Stimulated activated CD8-positive, alpha-beta memory T cell treated with anti-CD3 and anti-CD28 coated beads, Interleukin-15, amount 100 ng/mL, for 48 hours (primary cell): Measurements from ENCODE around the gene PLEKHG2.
A peak's percentile ranks its signal among the peaks of the same experiment; 100 is the strongest.

Experiments used
- DNase-seq, 2 donors: peaks; one replicate each; pipeline ENCODE4 v3.0.0-alpha.2; 2020; ENCODE audit warnings: low read depth in 2 of 2

PLEKHG2 gene

DNA sequence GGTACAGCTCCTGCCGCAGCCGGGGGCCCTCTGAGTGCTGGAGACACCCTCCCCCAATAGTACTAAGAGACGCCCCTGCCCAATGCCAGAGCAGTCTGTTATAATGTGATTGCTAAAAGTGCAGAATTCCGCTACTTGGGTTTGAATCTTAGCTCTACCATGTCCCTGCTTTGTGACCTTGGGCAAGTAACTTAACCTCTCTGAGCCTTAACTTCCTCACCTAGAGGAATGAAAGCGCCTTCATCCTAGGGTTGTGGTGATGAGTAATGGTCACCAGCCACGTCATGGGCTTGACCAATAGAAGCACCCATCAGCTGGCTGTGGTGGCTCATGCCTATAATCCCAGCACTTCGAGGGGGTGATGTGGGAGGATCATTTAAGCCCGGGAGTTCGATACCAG, 6.5 kb downstream of the PLEKHG2 start:
- DNase-seq: no peak

DNA sequence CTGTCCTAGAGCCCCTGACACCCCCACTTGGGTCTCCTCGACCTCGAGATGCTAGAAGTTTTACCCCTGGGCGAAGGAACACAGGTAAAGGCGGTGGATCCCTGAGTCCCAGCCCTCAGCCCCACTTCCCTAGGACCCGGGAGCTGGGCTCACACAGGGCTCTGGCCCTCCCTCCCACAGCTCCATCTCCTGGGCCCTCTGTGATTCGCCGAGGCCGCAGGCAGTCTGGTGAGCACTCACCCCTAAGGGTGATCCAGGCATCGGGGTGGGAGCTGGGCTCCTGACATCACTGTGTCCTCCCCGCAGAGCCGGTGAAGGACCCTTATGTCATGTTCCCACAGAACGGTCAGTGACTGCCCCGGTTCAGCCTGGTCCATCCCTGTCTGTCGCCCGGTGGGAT, 8.3 kb downstream of the PLEKHG2 start:
- DNase-seq: no peak

- DNase-seq: no peak
Measured at GRCh38 chr19:39422020-39422419, 9.6 kb downstream of the PLEKHG2 start.

DNA sequence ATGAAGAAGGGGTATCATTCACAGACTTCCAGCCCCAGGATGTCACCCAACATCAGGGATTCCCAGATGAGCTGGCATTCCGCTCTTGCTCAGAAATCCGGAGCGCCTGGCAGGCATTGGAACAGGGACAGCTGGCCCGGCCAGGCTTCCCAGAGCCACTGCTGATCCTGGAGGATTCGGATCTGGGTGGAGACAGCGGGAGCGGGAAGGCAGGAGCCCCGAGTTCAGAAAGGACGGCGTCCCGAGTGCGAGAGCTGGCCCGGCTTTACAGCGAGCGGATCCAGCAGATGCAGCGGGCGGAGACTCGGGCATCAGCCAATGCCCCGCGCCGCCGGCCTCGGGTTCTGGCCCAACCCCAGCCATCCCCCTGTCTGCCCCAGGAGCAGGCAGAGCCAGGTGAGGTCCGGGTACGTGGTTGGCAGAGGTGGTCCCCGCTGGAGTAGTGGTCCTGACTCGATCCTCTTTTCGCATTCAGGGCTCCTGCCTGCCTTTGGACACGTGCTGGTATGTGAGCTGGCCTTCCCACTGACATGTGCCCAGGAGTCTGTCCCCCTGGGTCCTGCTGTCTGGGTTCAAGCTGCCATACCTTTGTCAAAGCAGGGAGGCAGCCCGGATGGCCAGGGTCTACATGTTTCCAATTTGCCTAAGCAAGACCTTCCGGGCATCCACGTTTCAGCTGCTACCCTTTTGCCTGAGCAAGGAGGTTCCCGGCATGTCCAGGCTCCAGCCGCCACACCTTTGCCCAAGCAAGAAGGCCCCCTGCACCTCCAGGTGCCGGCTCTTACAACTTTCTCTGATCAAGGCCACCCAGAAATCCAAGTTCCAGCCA, 11.0 kb downstream of the PLEKHG2 start:
- DNase-seq: no peak

- DNase-seq: no peak
Measured at GRCh38 chr19:39424934-39425333, 12.5 kb downstream of the PLEKHG2 start.

- no peak for DNase-seq
Measured at GRCh38 chr19:39425744-39426143, 13.3 kb downstream of the PLEKHG2 start.

DNA sequence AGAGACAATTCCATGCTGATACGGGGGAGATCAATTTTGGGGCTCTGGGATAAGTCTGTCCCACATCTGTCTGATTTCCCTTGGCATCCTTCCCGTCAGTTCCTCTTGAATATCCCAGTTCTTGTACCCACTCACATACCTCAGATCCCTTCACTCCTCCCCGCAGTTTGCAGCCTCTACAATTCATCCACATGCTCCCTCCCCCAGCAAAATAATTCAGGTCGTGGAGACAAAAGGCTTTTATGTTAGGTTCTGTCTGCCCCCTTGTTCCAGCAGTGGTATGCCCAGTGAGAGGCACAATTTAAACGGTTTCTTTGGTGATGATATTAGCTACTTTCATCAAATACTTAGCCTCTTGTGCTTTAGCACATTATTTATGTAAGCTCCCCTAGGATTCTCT, 13.7 kb downstream of the PLEKHG2 start:
- DNase-seq: no peak

DNA sequence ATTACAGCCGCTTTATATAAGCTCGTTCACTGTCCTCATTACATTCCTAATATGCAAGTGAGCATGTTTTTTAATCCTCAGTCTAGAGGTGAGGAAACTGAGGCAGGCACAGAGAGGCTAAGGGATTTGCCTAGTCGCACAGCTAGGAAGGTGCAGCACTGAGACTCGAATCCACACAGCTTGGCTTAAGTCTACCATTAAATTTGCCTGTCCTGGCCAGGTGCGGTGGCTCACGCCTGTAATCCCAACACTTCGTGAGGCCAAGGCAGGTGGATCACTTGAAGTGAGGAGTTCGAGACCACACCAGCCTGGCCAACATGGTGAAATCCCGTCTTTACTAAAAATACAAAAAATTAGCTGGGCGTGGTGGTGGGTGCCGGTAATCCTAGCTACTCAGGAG, 15.2 kb downstream of the PLEKHG2 start:
- DNase-seq: no peak

DNA sequence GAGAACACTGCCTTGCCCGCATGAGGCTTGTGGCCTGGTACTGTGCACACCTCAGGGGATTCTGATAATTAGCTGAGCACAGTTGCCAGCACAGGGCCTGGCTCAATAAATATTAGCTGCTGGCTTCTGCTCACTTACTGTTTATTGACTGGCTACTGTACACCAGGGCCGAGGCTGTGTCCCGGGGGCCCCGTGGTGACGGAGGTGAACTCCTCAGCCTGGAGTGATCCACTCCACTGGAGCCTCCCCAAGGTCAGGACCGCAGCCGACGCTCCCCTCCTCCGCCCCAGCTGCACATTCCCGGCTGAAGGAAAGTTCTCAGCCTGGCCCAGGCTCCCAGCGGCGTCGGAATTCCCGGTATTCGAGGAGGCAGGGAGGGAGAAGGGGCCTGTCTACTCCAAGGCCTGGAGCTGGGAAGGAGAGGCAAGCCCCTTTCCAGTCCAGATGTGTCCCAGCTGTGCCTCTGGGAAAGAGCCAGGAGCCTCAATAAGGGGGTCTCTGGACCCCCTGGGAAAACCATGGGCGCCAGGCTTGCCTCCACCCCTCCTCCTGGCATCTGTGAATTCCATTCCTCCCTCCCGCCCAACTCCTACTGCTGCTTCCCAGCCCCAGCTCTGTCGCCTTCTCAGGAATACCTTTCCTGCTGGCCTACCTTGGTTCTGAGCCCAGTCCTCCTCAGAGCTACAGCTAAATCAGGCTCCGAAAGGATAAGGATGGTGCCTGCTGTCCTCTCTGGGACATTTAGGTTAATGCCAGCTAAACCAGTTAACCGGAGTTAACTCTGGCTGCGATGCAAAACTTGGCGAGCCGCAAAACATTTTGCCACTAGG, 16.0 kb downstream of the PLEKHG2 start:
- DNase-seq: no peak

DNA sequence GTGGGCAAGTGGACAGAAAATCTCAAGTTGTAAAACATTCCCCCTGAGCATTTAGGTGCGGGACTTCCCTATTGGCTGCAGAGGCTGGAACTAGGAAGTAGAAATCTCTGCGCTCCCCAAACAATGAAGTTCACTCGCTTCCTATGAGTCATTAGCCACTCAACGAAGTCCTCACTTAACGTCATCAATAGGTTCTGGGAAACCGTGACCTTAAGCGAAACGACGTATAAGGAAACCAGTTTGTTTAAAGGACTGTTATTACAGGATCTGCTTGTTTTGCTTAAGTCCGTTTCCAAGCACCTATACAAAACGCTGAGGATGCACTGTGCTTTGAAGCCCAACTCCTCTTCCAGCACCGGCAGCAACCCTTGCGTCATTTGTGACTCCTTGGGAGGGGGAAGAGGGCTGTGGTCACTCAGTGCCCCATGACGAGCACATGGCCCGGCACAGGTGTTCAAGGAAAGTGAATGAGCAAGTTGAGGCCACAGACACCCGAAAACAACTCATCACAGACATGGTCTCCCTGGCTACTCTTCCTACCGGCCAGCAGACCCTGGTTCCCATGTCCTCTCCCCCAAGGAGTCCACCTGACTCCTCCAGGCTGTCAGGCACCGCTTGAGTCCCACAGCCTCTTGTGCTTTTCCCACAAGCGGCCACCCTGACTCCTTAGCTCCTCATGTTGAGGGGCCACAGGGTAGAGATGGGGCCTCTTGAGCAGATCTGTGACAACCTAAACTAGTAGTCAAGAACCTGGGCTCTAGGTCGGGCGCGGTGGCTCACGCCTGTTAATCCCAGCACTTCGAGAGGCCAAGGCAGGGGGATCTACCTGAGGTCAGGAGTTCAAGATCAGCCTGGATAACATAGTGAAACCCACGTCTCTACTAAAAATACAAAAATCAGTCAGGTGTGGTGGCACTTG, 18.5 kb downstream of the PLEKHG2 start:
- peak; percentile 58 to 68 for DNase-seq

DNA sequence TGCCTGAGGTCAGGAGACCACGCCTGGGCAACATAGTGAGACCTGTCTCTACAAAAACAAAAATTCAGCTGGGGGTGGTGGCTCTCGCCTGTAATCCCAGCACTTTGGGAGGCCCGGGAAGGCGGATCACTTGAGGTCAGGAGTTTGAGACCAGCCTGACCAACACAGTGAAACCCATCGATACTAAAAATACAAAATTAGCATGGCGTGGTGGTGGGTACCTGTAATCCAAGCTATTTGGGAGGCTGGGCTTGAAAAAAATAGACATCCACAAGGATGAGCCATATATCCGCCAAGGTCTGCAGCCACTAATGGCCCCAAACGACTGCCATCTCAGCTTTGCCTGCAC, 20.2 kb downstream of the PLEKHG2 start:
- no peak for DNase-seq

DNA sequence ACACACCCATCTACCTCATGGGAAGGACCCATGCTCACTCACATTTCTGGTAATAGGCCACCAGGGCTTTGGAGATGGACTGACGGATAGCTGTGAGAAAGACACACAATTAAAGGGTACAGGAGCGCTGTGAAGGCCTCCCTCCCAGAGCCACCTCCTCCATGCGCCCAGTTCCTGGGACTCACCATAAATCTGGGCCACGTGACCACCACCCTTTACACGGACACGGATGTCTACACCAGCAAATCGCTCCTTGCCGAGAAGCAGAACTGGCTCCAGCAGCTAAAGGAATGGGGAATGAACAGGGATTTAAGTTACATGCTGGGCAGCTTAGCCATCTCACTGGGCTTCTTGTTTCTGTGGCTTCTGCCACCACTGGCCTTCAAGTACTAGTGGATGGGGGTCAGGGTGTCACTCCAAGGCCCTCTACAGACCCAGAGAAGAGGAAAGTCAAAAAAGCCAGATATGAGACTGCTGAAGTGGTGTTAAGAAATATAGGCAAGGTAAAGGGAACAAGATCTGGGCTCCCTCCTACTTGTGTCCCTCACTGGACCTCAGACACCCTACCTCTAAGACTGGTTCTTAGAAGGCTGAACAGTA, 21.1 kb downstream of the PLEKHG2 start:
- no peak for DNase-seq

DNA sequence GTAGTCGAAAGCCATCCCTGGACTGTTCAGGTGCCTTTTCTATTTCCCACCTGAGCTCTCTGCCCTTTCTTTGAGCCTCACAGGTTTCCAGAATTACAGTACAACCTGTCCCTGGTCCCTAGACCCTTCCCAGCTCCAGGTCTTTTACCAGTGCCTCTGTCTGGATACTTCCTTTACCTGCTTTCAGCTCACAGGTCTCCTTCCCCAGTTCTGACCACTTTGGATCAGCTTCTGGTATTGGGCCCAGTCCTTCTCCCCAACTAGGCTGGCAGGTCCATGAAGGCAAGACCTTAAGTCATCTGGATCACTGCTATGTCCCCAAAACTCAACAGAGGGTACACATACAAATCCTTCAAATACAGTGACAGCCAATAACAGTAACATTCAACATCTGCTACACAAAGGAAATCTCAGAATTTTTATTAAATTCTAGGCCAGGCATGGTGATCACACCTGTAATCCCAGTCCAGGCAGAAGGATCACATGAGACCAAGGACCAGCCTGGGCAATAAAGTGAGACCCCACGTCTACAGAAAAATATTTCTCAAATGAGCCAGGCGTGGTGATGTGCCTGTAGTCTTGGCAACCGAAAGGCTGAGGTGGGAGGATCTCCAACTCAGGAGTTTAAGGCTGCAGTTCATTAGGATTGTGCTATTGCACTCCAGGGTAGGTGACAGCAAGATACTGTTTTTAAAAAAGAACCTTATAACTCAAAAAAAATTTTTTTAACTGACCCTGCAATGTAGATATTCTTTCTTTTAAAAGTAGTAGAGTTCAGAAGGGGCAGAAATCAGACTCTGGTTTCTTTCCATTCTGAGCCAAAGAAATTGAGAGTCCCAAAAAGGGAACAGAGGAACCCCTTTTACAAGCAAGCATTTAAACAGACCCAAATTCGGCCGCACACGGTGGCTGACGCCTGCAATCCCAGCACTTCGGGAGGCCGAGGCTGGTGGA, 21.9 kb downstream of the PLEKHG2 start:
- no peak for DNase-seq

- peak; percentile 99 for DNase-seq
Measured at GRCh38 chr19:39435499-39436349, 23.3 kb downstream of the PLEKHG2 start, which contains the start of gene RPS16. Gene RPS16 (minus strand): TSS chr19:39435949. CDS start chr19:39435895, 54 bp downstream.

GRCh38 chr19:39436350-39436716, 23.9 kb downstream of the PLEKHG2 start:
- DNase-seq: no peak

DNA sequence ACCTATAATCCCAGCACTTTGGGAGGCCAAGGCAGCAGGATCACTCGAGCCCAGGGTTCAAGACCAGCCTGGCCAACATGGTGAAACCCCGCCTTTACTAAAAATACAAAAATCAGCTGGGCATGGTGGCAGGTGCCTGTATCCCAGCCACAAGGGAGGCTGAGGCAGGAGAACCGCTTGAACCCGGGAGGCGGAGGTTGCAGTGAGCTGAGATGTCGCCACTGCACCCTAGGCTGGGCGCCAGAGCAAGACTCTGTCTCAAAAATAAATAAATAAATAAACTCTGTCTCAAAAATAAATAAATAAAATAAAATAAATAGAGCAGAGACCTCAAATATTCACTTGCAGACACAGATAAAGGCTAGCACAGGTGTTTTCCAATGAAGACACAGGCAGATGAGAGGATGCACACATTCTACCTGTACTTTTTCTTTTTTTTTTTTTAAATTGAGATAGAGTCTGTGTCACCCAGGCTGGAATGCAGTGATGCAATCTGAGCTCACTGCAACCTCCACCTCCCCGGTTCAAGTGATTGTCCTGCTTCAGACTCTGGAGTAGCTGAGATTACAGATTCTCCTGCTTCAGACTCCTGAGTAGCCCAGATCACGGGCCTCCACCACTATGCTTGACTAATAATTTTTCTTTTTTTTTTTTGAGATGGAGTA, 25.9 kb downstream of the PLEKHG2 start:
- no peak for DNase-seq

- DNase-seq: no peak
Measured at GRCh38 chr19:39444598-39445195, 32.2 kb downstream of the PLEKHG2 start.
